Stomach smooth muscle (tissue), 2 donors: Measurements from ENCODE around the gene TMEM45B.
"Not testable (repeated sequence)": the region's sequence is repeated elsewhere in the genome, so short reads cannot be mapped to it uniquely, and the experiment has no call there.

ENCODE experiments used
- H3K27ac ChIP-seq: one replicate; pipeline ENCODE4 v1.7.0; 2013; ENCODE audit warnings: mild to moderate bottlenecking, low read length, inconsistent platforms
- H3K27me3 ChIP-seq, 2 donors: one replicate each; pipeline ENCODE4 v1.7.0; 2013; ENCODE audit warnings: low read length in 2 of 2; ENCODE audit not compliant: insufficient read depth in 2 of 2, control insufficient read depth in 1 of 2
- H3K36me3 ChIP-seq, 2 donors: one replicate each; pipeline ENCODE4 v1.7.0; 2013; ENCODE audit warnings: low read length in 2 of 2; ENCODE audit not compliant: control insufficient read depth in 2 of 2, insufficient read depth in 2 of 2
- H3K4me1 ChIP-seq: one replicate; pipeline ENCODE4 v1.7.0; 2013; ENCODE audit warnings: low read length; ENCODE audit not compliant: control insufficient read depth, insufficient read depth
- H3K4me3 ChIP-seq, 2 donors: one replicate each; pipeline ENCODE4 v1.7.0; 2013; ENCODE audit warnings: low read length in 2 of 2
- H3K9ac ChIP-seq, 2 donors: one replicate each; pipeline ENCODE4 v1.7.0; 2013; ENCODE audit warnings: low read length in 2 of 2, mild to moderate bottlenecking in 1 of 2
- H3K9me3 ChIP-seq, 2 donors: one replicate each; pipeline ENCODE4 v1.7.0; 2013; ENCODE audit warnings: low read length in 2 of 2; ENCODE audit not compliant: control insufficient read depth in 2 of 2
- donor health status: healthy.
- donor health status: Pancreatic carcinoma.

The TMEM45B gene

GRCh38 chr11:129852125-129852740, 36.6 kb downstream of the TMEM45B start:
- H3K9me3 ChIP-seq, result no peaks in the 10 kb centered on the region
- no peak overlapping the region for H3K4me3 ChIP-seq
- no peak overlapping the region for H3K27ac ChIP-seq

GRCh38 chr11:129853518-129854231, 38.0 kb downstream of the TMEM45B start:
- Histone ChIP-seq H3K4me3 (no peak overlapping the region), H3K9me3 (no peaks in the 10 kb centered on the region), H3K36me3 (peaks cover 0 to 2% of the 10 kb centered on the region in 2 donors), H3K27ac (no peak overlapping the region), H3K9ac (no peak overlapping the region), H3K27me3 (no peaks in the 10 kb centered on the region), H3K4me1 (no peaks in the 10 kb centered on the region)

More at GRCh38 chr11:129852125-129852740, 36.6 kb downstream of the TMEM45B start:
- Histone ChIP-seq H3K4me1 (no peaks in the 10 kb centered on the region), H3K9ac (no peak overlapping the region), H3K36me3 (no peaks in the 10 kb centered on the region), H3K27me3 (no peaks in the 10 kb centered on the region)

- no peak overlapping the region for H3K27ac ChIP-seq
Measured at GRCh38 chr11:129854232-129854805, 38.7 kb downstream of the TMEM45B start.

GRCh38 chr11:129855086-129855485, 39.4 kb downstream of the TMEM45B start:
- Histone ChIP-seq H3K4me3 (no peak overlapping the region), H3K27me3 (no peaks in the 10 kb centered on the region), H3K27ac (no peak overlapping the region), H3K4me1 (no peaks in the 10 kb centered on the region), H3K36me3 (peaks cover 2 to 4% of the 10 kb centered on the region in 2 donors), H3K9ac (no peak overlapping the region), H3K9me3 (no peaks in the 10 kb centered on the region)

More at GRCh38 chr11:129854232-129854805, 38.7 kb downstream of the TMEM45B start:
- no peak overlapping the region for H3K4me3 ChIP-seq
- no peaks in the 10 kb centered on the region for H3K9me3 ChIP-seq
- no peaks in the 10 kb centered on the region for H3K4me1 ChIP-seq
- H3K9ac ChIP-seq, result no peak overlapping the region
- peaks cover 0 to 4% of the 10 kb centered on the region in 2 donors for H3K36me3 ChIP-seq
- no peaks in the 10 kb centered on the region for H3K27me3 ChIP-seq

- Histone ChIP-seq H3K4me1 (no peaks in the 10 kb centered on the region), H3K36me3 (peaks cover 4% of the 10 kb centered on the region in 2 donors), H3K9ac (no peak overlapping the region), H3K27me3 (no peaks in the 10 kb centered on the region), H3K9me3 (no peaks in the 10 kb centered on the region), H3K27ac (no peak overlapping the region), H3K4me3 (no peak overlapping the region)
Measured at GRCh38 chr11:129856036-129856435, 40.4 kb downstream of the TMEM45B start.

- Histone ChIP-seq H3K9me3 (no peaks in the 10 kb centered on the region), H3K27me3 (no peaks in the 10 kb centered on the region), H3K27ac (peak overlapping the region; percentile 11), H3K4me1 (peaks cover 3% of the 10 kb centered on the region), H3K4me3 (no peak overlapping the region), H3K36me3 (peaks cover 30 to 40% of the 10 kb centered on the region in 2 donors), H3K9ac (no peak overlapping the region)
Measured at GRCh38 chr11:129861702-129862522, 46.3 kb downstream of the TMEM45B start.

GRCh38 chr11:129864811-129865210, 49.2 kb downstream of the TMEM45B start:
- Histone ChIP-seq H3K27ac (no peak overlapping the region), H3K9me3 (no peaks in the 10 kb centered on the region), H3K27me3 (no peaks in the 10 kb centered on the region), H3K4me3 (no peak overlapping the region), H3K36me3 (peaks cover 36 to 55% of the 10 kb centered on the region in 2 donors), H3K4me1 (peaks cover 3% of the 10 kb centered on the region), H3K9ac (no peak overlapping the region)

GRCh38 chr11:129865701-129866100, 50.1 kb downstream of the TMEM45B start:
- Histone ChIP-seq H3K36me3 (peaks cover 39 to 59% of the 10 kb centered on the region in 2 donors), H3K4me1 (peaks cover 3% of the 10 kb centered on the region), H3K9ac (no peak overlapping the region), H3K27ac (no peak overlapping the region), H3K27me3 (no peaks in the 10 kb centered on the region), H3K4me3 (no peak overlapping the region), H3K9me3 (no peaks in the 10 kb centered on the region)

- Histone ChIP-seq H3K4me1 (peaks cover 3% of the 10 kb centered on the region), H3K9ac (no peak overlapping the region), H3K27me3 (no peaks in the 10 kb centered on the region), H3K9me3 (no peaks in the 10 kb centered on the region), H3K36me3 (peaks cover 41 to 62% of the 10 kb centered on the region in 2 donors), H3K27ac (no peak overlapping the region), H3K4me3 (no peak overlapping the region)
Measured at GRCh38 chr11:129866311-129866710, 50.7 kb downstream of the TMEM45B start.

GRCh38 chr11:129868626-129869025, 53.0 kb downstream of the TMEM45B start:
- H3K27ac ChIP-seq, H3K9ac ChIP-seq, H3K9me3 ChIP-seq, H3K27me3 ChIP-seq, H3K4me1 ChIP-seq, H3K4me3 ChIP-seq: not testable (repeated sequence)
- H3K36me3 ChIP-seq, result peaks cover 63 to 80% of the 10 kb centered on the region in 2 donors
